Activated T-cell treated with anti-CD3 and anti-CD28 coated beads, Interleukin-2, amount 50 U/mL, for 1 hour (primary cell): ENCODE results near the gene POLR1C.
A peak's percentile ranks its signal among the peaks of the same experiment; 100 is the strongest.
"Not testable (repeated sequence)": the region's sequence is repeated elsewhere in the genome, so short reads cannot be mapped to it uniquely, and the experiment has no call there.

Source experiments
- DNase-seq: peaks from one replicate; pipeline ENCODE4 v3.0.0-alpha.2; 2020

The POLR1C gene

DNA sequence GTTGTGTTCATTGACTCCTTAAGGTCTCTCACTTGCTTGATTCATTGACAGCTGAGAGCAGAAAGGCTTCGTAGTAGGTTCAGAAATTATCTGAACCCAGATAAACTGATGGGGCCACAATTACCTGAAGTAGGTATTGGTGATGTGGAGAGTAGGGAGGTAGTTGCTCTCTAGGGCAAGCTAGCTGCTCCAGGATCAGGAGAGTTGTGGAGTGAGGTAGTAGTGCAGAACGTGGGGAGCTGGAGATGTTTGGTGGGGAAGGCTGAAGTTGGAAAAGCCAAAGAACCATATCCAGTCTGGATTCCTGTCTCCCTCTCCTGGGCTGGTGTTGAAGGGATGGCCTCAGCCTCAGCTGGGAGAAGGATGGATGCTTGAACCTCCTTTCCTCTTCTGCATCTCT, 23.7 kb upstream of the POLR1C start:
- no peak for DNase-seq

DNA sequence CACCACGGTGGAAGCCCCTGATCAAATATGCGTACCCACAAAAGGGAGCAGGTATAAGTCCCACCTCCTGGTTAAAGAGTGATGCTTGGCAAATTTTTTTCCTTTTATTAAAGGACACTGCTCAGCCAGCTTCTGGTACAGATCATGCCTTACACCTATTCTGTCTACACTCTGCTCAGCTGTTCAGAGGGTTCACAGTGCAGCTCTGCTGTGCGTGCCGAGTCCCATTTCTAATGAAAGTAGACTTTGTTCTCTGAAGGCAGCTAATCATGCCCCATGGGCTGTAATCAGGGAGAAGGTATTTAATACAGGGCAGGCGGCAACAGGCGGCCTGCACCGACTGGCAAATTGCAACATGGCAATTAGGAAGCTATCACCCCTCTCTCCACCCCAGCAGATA, 23.1 kb upstream of the POLR1C start:
- DNase-seq: no peak

DNA sequence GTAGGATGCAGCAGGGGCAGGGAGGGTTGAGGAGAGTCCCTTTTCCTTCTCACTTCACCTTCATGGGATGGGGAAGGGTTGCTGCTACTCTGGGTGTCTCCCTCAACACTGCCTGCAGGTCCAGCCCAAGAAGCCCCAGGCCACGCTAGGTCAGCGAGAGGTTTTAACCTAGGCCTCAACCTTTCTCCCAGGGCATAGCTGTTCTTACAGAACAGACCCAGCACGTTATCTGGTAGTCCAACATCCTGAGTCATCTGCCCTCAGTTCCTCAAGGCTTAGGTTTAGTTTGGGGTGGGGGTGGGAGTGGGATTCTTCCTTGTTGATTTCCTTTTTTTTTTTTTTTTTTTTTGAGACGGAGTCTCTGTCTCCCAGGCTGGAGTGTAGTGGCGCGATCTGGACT, 22.6 kb upstream of the POLR1C start:
- no peak for DNase-seq

DNA sequence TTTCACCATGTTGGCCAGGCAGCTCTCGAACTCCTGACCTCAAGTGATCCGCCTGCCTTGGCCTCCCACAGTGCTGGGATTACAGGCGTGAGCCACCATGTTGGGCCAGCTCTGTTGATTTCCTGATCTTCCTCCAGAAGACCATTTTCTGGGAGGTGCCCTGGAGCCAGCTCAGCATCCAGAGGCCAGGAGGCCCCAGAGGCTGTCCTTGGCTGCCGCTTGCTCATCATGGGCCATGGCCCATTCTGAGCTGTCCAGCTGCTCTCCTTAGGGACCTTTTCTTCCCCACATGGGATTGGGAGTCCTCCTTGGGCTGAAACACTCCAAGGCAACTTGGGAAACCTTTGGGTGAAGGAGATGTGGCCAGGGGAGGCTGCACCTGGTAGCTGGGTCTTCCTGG, 22.1 kb upstream of the POLR1C start:
- DNase-seq: no peak

DNA sequence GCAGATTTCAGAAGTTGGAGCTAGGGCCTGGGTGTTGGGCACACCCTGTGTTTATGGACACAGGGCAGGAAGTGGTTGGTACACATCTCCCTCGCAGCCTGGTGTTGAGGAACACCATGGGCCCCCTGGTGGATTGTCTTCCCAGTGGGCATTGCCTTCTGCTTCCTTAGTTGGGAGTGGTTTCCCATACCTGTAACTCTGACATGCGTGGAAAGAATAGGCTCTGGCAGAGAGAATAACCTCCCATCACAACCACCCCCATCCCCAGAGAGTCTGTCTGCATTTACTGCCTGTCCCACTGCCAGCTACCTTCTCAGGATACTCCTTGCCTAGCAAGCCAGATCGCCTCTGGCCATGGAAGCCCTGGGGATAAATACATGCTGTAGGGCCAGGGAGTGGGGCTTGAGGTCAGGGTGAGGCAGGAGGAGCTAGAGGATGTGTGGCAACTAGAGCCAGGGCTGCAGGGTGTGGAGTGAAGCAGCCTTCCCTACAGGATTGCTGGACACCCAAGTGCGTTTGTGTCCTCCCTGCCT, 21.4 kb upstream of the POLR1C start:
- no peak for DNase-seq

DNA sequence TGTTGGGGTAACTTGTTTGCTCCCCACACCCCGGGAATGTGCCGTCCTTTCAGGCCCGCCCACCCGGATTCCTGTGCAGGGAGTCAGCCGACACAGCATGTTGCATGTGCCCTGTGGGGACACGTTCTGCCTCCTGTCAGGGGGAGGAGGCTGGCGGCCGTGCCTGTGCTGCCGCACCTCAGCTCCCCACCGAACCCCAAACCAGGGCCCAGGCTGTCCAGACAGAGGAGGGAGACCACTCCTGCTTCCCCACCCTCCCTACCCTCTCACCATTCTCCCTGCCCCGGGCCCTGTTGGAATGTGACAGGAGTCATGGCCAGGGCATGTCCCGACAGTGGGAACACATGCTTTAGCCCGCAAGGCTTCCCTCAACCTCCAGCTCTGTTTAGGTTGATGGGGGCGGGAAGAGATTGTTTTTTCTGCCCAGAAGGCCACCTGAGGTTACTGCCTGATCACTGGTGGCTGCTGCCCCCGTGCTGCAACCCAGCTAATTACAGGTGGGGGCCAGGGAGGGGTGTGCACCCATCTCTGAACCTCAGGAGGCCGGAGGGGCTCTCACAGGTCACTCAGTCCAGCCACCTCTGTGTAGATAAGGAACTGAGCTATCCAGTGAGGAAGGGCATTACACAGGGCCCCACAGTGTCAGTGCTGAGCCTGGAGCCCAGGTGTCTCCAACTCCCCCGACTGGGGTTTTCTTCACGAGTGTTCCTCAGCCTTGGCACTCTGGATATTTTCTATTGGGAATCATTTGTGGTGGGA, 20.3 kb upstream of the POLR1C start:
- no peak for DNase-seq

DNA sequence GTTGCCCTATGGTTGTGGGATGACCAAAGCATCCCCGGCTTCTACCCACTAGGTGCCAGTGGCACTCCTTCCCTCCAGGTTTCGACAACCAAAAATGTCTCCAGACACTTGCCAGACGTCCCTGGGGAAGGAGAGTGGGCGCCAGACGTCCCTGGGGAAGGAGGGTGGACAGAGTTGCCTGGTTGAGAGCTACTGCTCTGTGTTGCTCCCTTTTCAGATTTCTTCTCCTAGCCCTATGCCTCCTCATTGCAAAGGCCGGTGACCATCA, 19.8 kb upstream of the POLR1C start:
- DNase-seq: no peak

DNA sequence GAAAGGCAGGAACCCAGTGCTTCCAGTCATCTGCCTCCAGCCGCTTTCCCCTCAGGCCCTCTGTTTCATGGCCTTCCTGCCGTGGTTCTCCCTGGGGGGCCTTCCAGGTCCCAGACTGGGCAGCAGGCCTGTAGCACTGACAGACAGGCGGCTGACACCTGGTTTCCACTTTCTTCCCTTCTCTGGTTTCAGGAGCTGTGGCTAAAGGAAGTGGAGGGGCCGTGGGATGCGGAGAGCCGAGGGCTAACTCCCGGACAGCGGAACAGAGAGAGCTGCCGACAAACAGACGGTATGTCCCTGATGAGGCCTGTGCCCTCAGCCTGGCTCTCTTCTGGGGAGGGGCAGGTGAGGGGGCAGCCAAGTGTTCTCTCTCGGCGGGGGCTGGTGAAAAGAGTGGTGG, 19.2 kb upstream of the POLR1C start:
- DNase-seq: no peak

DNA sequence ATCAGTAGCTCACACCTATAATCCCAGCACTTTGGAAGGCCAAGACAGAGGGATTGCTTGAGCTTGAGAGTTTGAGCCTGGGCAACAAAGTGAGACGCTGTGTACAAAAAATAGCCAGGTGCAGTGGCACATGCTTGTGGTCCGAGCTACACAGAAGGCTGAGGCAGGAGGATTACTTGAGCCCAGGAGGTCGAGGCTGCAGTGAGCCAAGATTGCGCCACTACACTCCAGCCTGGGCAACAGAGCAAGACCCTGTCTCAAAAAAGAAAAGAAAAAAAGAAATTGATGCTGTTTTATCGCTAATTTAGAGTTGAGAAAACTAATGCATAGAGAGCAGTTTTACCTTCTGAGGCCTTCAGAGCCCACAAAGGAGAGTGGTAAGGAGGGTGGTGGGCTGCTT, 18.6 kb upstream of the POLR1C start:
- not testable (repeated sequence) for DNase-seq

DNA sequence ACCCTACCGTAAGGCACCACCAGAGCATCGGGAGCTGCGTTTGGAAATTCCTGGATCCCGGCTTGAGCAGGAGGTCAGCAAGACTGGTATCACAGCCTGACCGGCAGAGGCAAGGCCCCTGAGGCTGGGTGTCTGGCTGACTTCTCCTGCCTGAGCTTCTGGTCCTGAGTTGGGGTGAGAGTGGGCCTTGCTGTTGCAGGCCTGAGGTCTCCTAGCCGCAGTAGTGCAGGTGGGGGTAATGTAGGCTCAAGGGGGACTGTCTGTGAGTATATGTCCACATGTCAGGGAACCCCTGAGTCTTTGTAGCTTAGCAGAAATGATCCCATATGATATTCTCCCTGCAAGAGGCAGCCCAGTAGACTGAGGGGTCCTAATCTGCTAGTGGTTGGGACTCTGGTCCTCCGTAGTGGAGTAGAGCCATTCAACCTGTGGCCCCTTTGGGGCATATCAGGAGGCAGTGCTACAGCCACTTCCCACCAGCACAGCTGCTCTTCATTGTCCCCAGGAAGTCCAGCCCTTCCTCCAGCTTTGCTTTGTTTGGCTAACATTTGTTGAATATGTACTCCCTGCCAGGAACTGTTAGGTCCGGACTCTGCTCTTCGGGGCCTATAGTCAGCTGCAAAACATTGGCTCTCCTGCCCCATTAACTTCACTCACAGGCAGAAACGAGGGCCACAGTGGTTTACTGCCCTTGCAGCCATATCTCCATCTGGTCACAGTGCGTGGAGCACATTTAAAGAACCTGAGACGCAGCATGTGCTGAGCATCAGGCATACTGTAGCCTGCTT, 17.7 kb upstream of the POLR1C start:
- no peak for DNase-seq

DNA sequence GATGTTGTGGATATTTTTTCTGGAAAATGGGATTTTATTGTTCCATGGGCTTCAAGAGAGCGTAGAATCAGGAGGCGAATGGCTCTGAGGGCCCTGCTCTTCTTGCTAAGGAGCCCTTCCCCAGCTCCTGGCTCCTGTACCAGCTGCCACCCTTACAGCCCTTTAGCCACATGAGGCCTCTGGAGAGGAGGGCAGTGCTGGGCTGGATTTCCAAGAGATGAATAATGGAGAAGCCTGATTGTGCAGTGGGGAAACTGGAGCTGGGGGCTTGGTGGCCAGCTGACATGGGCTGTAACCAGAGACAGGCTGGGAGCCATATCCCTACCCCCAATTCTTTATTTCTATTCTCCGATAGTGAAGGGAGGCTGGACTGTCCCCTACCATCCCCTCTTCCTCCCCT, 16.0 kb upstream of the POLR1C start:
- no peak for DNase-seq

DNA sequence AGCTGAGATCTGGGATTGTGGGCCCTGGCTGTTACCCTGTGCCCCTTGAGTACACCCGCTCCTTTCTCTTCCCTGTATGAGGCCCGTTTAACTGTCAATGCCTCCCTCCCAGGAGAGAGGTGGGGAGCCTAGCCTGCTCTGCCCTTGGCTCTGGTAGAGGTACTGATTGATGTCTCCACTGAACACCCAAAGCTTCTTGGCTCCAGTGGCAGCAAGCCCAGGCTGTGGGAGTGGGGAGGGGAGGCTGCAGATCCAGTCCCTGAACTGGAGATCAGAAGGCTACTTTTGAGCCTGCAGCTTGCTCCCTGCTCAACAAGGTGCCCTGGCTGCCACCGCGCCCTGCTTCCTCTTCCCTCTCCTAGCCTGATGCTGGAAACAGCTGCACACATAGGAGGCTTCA, 14.2 kb upstream of the POLR1C start:
- DNase-seq: no peak

DNA sequence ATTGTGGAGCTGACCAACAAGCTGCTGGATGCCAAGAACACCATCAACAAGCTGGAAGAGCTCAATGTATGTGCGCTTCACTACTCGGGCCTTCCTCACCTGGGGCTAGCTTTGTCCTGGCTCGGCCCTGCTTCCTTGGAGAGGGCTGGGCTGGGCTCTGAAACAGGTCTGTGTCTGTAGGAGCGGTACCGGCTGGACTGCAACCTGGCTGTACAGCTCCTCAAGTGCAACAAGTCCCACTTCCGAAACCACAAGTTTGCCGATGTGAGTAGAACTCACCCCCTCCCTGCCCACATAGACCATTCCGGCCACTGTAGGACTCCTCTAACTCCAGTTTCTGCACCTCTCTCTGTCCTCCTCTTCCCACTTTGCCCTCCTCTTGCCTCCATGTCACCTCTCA, 13.4 kb upstream of the POLR1C start:
- no peak for DNase-seq

DNA sequence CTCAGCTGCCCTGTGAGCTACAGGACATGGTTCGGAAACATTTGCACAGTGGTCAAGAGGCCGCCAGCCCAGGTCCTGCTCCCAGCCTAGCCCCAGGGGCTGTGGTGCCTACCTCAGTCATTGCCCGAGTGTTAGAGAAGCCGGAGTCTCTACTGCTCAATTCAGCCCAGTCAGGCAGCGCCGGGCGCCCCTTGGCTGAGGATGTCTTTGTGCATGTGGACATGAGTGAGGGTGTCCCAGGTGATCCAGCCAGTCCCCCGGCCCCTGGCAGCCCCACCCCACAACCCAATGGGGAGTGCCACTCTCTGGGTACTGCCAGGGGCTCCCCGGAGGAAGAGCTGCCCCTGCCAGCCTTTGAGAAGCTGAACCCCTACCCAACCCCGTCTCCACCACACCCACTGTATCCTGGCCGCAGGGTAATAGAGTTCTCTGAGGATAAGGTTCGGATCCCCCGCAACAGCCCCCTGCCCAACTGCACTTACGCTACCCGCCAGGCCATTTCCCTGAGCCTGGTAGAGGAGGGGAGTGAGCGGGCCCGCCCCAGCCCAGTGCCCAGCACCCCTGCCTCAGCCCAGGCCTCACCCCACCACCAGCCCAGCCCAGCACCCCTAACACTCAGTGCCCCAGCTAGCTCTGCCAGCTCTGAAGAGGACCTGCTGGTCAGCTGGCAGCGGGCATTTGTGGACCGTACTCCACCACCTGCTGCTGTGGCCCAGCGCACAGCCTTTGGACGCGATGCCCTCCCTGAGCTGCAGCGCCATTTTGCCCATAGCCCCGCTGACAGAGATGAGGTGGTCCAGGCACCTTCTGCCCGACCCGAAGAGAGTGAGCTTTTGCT, 11.9 kb upstream of the POLR1C start:
- DNase-seq: no peak

DNA sequence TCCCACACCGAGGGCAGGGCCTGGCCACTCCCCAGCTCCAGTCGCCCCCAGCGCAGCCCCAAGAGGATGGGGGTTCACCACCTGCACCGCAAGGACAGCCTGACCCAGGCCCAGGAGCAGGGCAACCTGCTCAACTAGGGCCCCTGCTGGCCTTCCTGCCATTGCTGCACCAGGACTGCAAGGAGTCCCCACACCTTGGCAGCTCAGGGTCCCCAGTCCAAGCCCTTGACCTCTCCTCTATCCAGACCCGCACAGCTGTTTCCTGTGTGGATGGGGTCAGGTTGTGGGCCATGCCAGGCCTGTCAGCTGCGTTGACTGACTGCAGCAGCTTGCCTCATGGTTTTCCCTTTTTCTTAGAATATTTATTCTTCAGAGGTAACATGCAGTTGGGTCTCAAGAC, 11.2 kb upstream of the POLR1C start:
- no peak for DNase-seq

DNA sequence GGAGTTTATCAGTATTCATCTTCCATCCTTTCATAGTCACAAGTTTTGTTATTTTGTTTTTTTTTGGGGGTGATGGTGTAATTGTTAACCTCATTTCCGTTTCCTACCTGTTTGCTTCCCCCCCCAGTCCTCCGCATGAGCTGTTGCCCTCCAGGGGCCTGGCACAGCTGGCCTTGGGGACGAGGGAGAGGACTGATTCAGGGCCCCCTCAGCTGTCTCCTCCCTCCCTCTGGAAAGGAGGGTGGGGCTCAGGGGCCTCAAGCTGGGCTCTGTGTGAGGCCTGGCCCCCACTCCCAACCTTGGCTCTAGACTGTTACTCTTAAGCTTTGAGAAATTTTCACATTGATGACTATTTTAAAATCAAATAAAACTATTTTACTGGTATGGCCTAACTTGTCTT, 10.7 kb upstream of the POLR1C start:
- DNase-seq: no peak

DNA sequence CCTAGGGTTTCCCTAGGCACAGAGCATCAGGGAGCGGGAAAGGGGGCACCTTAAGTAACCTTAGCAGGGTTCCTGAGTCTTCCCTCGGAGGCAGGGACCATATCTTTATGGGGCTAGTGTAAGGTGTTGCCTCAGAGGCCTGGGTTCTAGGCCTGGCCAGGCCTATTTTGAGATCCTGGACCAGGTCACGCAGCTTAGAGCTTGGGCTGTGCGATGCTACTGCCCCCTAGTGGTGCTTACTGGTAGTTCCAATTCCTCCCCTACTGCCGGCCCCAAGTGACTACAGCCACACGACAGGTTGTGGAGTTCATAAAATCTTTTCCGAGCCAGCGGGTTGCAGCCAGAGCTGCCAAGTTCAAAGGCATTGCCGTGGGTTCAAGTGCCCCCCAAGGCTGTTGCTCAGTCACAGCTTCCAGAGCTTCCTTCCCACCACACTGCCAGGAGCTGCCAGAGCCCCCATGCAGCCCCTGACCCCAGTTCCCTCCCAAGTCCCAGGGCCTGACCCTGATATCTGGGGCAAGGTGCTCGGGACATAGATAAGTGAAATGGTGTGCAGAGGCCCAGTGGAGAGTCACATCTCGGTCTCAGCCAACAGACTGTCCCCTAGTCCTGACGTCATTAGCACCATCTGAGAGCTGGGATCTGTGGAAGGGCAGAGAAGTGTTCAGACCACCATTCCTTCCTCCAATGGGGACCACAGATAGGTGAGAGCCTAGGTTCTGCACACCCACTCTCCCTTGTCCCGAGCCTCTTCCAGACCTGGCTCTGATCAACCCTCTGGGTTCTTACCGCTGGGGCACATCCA, 10.0 kb upstream of the POLR1C start:
- peak; percentile 77 for DNase-seq

DNA sequence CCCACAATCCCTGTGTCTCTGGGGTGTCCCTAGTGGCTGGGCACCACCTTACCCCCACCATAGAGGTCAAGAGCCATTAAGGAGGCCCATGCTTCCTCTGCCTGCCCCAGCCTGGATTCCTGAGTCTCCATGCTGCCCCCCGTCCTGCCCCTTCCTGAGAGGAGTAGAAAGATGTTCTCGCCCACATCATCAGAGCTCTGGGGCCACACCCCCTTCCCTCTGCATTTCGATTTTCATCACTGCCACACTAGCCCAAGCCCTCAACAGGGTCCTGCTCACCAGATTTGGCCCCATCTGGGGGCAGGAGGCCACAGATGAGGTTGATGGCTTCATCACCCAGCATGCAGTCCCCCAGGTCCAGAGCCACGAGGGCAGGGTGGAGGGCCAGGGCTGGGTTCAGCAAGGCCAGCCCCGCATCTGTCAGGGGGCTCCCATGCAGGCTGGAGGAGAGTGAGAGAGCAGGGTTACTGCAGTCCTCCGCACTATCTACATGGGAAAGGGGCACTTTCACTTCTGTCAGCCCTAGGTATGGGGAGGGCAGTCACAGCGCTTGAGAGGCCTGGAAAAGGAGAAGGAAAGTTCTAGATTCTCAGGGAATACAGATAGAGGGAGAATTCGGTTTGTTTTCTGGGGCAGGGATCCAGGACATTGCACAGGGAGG, 8.3 kb upstream of the POLR1C start:
- DNase-seq: no peak

DNA sequence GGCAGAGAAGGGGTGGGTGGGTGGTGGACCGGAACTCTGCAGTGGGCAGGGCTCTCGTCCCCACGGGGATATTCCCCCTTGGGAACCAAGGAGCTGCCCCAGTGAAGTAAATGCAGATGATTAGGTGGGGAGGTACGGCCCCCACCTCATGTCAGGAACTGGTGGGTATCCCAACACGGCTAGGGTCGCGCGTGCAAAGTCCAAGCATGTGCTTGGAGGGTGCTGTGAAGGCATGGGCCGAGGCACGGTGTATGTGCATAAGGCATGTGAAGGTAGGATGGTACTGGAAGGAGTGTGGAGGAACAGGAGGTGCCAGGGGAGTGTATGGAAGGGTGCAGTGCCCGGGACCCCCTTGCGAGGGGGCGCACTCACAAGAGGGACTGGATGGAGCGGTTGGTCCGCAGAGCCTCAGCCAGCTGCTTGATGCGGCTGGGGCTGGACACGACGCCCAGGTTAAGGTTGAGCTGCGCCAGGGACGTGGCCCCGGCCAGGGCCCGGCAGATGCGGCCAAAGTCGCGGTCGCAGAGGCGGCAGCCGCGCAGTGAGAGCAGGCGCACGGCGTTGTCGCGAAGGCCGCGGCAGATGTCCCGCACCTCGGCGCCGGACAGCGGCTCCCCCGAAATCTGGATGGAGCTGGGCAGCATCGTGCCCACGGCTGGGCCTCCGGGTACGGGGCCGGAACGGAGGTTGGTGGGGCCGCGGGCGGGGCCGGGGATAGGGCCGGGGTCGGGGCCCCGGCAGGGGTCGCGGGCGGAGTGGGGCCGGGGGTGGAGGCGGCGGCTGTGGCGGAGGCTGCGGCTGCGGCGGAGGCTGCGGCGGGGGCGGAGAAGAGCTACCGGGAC, 7.5 kb upstream of the POLR1C start:
- DNase-seq: no peak

DNA sequence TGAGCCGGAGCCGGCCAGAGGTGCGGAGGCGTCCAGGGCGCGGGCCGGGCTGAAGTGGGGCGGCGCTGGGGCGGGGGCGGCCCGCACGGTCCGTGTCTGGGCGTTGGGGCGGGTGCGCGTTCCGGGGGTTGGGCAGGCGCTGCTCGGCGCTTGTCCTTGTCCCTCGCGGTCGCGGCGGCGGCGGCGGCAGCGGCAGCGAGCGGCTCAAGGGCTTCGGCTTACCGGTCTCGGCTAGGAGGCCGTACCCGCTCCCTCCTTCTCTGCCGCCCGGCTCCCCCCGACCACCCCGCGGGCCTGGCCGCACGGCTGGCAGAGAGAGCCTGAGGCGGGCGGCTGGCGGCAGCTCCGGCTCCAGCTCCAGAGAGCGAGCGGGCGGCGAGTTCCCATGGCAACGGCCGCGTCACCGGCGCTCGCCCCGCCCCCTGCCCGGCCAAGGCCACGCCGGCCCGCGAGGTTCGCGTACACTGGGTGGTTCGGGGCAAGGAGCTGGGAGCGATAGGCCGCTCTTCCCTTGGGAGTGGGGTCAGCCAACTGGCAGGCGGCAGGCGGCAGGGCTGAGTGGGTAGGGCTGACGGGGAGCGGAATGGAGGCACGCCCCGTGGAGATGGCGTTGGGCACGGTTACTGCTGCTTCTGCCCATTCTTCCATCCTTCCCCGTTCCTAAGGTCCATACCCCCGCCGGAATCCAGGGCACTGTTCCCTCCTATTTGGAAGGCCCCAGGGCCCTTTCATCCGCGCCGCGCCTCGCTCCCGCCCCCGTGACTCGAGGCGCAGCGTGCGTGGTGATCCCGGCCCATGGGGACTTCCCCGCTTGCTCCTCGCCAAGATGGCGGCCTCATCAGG, 6.7 kb upstream of the POLR1C start, which contains the start of gene LRRC73:
LRRC73 (minus strand) TSS at position 363 of the 843 bp plus-strand sequence. CDS start 561 bp downstream, outside the sequence.
- DNase-seq: peak; percentile 85
